NCI-H146 (cell line): ENCODE results near the gene HIBCH.
"Not testable (repeated sequence)": the region's sequence is repeated elsewhere in the genome, so short reads cannot be mapped to it uniquely, and the experiment has no call there.

Experiments used
- DNase-seq: peaks from one replicate; lab custom pipeline; 2025; lab: John Stamatoyannopoulos, UW

The HIBCH gene

DNA sequence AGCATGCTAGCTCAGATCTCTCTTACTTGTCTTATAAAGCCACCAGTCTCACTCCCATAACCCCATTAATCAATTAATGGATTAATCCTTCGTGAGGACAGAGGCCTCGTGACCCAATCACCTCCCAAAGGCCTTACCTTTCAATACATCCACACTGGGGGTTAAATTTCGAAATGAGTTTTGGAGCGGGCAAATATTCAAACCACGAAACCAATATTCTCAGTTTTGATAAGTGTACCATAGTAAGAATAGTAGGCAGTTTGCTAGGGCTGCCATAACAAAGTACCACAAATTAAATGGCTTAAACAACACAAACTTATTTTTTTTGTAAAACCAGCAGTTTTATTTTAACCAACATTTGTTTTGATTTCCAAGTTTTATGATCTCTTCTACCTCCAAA lies 15.2 kb downstream of the HIBCH start:
- no peak for DNase-seq

DNA sequence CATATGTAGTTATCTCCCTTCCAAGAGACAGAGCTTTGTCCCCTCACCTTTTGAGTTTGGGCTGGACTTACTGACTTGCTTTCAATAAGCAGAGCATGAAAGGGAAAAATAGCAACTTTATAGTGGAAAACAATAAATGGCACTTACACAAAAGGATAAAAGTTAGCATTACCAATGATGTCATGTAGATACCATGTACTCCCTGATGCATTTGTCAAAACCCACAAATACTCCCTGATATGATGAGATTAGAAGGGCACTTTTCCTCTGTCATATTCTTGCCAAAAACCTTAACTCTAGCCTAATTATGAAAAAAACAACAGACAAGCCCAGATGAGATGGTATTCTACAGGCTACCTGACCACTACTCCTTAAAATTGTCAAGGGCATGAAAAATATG lies 16.0 kb downstream of the HIBCH start:
- no peak for DNase-seq

DNA sequence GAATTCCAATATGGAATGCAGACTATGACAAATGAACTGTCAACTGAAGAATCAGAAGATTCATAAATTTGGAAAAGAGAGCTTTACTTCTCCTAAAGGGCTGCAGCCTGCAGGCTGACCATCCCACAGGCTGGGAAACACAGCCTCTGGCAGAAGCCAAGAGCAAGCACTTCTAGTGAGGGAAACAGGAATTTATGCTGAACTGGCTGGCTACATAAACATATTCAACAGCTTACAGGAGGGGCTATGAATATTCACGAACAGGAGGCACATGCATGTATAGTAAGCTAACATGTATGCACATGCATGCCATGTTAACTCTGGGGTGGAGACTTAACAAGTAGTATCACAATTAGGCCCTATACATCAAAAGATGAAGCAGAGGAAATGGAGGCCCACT lies 17.6 kb downstream of the HIBCH start:
- DNase-seq, result no peak

DNA sequence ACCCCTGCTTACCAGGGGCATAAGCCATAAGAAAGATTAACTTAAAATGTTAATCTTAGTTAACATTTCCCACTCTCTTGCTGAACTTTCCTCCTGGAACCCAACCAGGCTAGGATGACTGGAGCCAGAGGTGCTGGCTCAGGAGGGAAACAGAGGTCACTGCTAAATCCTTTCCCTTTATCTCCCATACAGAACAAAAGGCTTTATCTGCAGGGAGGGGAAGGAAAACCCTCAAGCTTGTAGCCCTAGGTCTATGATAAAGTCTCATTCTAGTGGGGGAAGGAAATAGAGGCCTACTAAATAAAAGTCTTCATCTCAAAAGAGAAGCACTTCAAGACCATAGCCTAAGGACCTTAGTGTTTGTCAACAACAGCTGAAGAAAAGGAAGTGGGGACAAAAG lies 18.6 kb downstream of the HIBCH start:
- no peak for DNase-seq

DNA sequence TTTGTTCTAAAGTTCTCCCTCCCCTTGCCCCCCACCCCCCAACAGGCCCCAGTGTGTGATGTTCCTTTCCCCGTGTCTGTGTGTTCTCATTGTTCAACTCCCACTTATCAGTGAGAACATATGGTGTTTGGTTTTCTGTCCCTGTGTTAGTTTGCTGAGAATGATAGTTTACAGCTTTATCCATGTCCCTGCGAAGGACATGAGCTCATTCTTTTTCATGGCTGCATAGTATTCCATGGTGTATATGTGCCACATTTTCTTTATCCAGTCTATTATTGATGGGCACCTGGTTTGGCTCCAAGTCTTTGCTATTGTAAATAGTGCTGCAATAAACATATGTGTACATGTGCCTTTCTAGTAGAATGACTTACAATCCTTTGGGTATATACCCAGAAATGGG lies 21.7 kb downstream of the HIBCH start:
- DNase-seq, result not testable (repeated sequence)

DNA sequence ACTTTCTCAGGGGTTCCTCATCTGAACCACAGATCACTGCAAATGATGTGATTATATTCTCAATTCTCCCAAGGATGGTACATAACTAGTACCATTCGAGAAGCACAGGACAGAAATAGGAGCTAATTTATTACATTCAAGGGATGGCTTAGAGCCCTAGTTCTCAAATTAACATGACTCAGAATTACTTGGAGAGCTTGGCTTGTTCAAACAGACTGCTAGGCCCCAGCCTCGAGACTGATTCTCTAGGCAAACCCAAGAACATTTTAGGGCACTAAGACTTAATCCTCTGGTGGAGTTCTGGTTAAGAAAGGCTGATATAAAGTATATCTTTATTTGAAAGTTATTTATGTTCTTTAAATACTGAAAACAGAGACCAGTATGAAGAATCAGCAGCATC lies 35.8 kb downstream of the HIBCH start:
- DNase-seq, result no peak

DNA sequence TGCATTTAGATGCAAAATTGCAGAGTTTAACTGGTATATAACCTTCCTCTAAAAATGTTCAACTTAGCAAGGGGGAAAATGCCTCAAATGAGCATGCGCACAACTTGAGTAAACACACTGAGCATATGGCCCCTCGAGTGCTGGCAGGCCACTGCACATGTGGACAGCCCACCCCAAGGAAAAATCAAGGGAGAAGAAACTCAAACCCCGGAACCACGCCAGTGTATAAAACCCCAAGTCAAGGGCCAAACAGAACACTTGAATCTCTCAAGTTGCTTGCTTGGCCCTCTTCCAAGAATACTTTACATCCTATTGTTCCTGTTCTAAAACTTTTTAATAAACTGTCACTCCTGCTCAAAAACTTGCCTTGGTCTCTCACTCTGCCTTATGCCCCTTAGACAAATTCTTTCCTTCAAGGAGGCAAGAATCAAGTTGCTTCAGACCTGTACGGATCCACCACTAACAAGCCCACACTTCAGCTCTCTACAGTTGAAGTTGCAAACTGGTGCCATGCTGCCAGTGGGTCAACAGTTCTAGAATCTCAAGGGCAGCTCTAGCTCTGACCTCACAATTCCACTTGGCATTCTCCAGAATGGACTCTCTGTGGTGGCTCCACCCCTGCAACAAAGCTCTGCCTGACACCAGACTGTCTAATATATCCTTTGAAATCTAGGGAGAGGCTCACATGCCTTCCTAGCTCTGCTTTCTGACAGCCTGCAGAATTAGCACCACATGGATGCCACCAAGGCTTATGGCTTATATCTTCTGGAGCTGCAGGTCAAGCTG lies 38.9 kb downstream of the HIBCH start:
- DNase-seq, result no peak

DNA sequence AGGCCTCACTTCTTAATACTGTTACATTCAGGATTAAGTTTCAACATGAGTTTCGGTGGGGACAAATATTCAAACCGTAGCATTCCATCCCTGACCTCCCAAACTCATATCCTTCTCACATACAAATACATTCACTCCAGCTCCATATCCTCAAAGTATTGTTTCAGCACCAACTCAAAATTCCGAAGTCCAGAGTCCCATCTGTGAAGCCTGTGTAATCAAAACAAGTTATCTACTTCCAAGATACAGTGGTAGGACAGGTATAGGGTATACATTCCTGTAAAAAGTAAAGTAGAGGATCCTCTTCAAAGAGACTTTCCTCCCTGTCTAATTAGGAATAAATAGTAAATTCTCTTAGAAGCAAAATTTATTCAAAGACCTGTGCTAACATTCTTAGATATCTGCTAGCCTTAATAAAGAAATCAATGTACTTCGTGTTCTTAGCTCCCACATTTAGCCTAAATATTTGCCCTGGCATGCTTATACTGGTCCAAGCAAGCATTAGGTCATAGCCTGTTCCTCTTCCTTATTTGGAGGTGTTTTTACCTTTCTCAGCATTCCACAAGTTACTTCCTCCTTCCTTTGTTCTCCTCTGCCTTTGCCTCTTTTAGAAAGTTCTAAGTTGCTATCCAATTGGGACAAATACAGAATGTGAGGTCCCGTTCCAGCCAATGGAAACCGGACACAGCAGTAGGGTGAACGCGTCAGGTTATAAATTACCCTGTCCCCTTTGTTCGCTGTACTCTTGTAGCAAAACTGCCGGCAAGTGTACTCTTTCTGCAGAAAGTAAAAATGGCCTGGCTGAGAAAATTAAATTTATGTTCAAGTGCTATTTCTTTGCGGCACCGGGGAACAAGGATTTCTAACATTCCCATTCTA lies 40.1 kb downstream of the HIBCH start:
- not testable (repeated sequence) for DNase-seq

DNA sequence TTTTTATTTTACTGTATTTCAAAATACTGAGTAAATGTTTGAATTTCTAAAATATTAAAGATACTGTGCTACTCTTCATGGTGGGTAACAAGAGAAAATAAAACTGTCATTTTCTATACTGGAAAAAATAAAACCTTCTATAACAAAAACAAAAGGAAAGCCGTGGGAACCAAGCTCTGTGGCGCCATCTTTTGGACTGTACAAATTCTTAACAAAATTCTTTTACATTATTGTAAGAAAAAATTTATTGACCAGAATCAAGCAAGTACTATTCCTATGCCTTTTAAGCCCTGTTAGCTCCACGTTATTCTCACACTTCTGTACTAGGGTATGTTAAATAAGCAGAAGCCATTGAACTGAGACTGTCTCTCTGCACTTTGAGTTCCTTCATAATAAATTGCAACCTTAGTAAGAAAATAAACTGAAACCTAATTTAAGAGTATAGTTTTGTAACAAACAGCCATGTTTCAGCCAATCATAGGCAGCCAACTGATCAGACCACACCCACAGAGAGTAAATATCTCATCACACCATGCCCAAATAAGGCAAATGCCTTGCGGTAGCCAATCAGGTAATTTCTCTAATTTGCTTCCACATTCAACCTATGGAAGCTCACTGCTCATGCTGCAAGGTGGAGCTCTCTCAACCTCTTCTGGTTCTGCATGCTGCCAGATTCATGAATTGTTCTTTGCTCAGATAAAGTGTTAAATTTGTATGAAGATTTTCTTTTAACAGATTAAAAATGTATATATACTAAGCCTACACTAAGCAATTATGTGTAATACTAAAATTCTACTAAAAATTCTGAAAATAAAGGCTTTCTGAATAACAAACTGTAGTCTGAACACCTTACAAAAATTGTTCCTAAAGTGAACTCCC lies 42.2 kb downstream of the HIBCH start:
- no peak for DNase-seq

DNA sequence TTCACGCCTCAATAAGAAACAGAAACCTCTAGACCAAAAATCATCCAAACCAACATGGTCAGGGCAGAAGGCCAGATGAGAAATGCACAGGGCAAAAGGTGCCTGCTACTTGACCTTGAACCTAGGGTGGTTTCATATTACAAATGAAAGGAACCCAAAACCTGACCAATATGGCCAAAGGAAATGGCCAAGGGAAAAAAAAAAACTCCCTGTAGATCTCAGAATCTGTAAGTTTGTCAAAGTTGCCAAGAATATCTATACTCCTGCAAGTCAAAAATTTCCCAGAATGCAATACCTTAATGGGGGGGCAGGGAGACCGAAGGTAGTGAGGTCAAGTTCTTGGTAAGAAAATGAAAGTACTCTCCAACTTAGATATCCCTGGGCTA lies 47.2 kb downstream of the HIBCH start:
- DNase-seq, result no peak

DNA sequence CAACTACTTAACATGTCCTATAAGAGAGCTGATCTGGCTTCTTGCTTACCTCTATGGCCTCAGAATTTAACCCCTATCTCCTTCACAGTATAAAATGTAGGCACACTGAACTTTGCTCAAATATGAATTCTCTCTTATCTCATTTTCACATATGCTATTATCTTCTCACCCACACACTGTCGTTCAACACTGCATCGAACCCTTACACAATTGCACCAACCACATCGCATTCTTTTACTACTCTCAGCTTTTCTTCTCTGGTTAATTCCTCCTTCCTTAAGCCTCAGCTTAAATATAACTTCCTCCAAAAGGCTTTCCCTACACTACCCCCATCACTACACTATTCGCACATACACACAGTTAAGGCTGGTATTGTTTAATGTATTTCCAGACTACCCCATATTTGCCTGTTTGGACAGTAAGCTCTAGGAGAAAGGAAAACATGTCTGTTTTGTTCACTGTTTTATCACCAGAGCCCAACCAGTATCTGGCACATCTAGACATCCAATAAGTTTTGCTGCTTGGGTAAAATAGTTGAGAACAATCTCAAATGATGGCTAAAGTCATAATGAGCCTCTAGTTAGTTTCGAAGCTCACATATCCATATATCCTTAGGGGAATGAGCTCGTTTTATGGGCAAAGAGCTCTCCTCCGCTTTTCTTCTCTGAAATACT lies 47.7 kb downstream of the HIBCH start:
- DNase-seq, result no peak

DNA sequence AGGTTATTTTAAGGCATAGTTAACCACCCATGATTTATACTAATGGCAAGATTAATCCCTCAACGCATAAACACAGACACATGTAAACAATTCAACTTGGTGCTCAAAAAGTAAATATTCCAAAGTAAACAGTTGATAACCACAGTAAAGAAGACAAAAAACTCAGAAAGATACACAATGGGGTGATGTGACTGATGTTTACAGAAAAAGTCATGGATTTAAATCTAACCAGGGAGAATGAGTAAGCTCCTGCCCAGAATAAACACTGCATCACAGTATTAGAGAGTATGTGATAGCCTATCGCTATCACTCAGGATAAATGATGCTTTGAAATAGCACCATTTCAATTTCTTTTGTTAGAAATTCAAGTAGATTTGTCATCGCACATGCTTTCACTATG lies 49.3 kb downstream of the HIBCH start:
- no peak for DNase-seq

DNA sequence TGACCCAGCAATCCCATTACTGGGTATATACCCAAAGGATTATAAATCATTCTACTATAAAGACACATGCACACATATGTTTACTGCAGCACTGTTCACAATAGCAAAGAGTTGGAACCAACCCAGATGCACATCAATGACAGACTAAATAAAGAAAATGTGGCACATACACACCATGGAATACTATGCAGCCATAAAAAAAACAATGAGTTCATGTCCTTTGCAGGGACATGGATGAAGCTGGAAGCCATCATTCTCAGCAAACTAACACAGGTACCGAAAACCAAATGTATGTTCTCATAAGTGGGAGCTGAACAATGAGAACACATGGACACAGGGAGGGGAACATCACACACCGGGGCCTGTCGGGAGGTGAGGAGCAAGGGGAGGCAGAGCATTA lies 49.9 kb downstream of the HIBCH start:
- DNase-seq, result not testable (repeated sequence)

DNA sequence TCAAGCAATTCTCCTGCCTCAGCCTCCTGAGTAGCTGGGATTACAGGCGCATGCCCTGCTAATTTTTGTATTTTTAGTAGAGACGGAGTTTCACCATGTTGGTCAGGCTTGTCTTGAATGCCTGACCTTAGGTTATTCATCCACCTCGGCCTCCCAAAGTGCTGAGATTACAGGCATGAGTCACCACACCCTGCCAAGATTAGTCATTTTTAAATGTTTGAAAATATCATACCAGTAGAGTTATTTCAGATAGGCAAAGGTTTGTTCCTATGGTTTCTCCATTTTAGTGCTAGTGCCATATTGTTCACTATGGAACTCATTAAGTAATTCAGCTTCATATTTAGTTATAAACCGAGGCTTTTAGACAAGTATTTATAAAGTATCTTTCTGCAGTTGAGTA lies 52.3 kb downstream of the HIBCH start:
- no peak for DNase-seq

DNA sequence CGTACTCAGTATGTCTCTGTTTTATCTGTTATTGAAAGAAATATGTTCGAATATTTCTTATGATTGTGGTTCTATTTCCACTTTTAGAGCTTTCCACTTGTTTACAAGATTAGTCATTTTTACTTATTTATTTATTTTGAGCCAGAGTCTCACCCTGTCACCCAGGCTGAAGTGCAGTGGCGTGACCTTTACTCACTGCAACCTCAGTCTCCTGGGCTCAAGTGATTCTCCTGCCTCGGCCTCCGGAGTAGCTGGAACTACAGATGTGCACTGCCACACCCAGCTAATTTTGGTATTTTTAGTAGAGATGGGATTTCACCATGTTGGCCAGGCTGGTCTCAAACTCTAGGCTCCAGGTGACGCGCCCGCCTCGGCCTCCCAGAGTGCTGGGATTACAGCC lies 53.3 kb downstream of the HIBCH start:
- no peak for DNase-seq

DNA sequence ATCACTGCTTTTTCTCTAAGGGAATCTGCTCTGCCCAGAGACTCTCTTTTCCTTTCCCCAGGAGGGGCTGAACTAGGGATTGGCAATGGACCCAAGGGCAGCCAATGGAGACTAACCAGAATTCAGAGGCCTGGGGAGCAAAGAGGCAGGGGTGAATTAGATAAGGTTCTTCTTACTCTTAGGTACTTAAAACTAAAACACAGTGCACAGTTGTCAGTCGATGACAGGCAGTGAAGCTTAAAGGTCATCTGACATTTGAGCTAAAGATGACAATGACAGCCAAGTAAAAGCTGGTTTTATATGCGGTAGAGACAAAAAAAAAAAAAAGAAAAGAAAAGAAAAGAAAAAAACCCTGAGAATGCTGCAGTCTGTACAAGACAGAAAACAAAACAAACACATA lies 57.8 kb downstream of the HIBCH start:
- no peak for DNase-seq

DNA sequence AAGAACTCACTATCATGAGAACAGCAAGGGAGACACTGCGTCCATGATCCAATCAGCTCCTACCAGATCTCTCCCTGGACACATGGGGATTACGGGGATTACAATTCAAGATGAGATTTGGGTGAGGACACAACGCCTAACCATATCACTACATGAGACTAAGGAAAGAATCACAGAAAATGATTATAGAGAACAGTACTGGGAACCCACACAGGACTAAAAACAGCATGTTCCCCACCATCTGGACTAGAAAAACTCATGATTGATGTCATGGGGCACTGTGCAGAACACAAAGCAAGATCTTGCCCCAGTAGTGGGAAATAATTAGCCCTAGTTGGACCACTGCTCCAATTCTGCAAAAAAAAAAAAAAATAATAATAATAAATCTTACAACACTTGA lies 63.5 kb downstream of the HIBCH start:
- DNase-seq, result no peak

DNA sequence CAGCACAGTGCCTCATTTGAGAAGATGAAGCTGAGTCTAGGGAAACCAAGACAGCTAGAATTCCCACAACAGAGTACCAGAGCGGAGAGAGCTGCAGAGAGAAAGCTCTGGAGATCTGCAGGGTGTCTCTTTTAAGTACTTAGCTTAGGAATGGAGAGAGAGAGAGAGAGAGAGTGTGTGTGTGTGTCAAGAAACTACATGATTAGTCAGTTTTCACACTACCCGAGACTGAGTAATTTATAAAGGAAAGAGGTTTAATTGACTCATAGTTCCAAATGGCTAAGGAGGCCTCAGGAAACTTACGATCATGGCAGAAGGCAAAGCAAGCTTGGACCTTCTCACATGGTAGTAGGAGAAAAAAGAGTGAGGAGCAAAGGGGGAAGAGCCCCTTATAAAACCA lies 64.0 kb downstream of the HIBCH start:
- no peak for DNase-seq

DNA sequence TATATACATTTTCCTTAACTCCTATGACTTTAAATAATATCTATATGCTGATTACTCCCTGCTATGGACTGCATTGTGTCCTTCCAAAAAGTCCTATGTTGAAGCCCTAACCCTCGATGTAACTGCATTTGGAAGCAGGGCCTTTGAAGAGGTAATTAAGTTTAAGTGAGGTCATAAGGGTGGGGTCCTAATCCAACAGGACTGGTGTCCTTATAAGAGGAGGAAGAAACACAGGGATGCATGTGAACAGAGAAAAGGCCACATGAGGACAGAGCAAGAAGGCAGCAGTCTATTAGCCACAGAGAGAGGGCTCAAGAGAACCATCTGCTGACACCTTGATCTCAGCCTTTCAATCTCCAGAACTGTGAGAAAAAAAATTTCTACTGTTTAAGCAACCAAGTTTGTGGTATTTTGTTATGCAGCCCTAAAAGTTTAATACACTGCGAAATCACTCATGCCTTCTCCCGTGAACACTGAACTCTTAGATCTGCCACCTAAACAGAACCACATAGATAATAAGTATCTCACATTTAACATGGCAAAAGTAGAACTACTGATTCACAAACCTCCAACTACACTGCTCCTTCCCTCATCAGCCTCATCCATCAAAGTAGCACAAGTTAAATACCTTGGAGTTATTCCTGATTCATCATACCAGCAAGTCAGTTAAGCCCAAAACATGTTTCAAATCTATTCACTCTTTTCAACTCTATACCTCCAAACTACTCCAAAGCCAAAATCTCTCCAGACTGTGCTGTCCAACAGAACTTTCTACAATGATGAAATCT lies 65.4 kb downstream of the HIBCH start:
- DNase-seq, result no peak

DNA sequence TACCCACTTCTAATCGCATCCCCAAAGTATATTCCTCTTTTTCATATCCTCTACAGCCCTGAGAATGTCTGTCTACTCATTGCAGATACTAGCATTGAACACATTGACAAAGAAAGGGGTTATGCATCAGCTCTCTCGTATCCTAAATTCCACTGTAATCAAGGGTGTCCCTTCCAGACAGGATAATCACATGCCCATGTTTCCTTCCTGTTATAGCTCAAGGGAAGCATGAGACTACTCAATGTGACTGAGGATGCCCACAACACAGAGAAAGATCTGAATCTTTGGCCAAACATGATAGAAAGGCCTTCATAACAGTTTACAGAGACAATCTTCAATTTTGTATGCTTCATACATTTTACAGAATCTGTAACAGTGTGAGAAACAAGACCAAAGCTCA lies 69.2 kb downstream of the HIBCH start:
- DNase-seq, result no peak

DNA sequence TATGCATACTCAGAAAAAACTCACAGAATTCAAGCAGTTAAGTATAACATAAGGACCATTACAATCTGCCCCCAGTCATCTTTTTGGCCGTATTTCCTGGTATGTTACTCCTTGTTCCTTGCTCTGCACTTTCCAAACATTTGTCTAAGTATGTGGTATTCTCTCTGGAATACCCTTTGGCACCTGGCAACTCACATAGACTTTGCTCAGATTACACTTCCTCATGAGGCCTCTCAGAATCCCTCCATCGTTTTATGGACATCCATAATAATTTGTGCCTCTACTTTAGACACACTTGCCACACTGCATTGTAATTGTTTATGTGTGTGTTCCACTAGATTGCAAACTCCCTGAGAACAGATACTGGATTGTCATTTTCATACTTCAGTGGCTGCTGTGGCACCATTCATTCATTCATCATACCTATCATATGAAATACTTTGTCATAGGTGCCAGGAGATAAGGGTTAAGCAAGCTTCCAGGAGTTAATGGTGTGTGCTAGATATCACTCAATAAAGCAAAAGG lies 84.0 kb downstream of the HIBCH start:
- no peak for DNase-seq
